22Rv1 (cell line): Measurements from ENCODE around the gene CELA2B.

ENCODE experiments used
- CTCF ChIP-seq: fragments of 450-650 bp; IDR thresholded peaks from 2 replicates; pipeline ENCODE4 v1.5.1; 2017; ENCODE audit warnings: mild to moderate bottlenecking
- ZFX ChIP-seq: fragments of 450-650 bp; IDR thresholded peaks from 2 replicates; pipeline ENCODE4 v1.6.1; 2017; ENCODE audit warnings: antibody characterized with exemption, borderline replicate concordance

- TF ChIP-seq ZFX (no peak), CTCF (no peak)
Measured at GRCh38 chr1:15483971-15484370, 8.1 kb downstream of the CELA2B start.
